ENCODE results near the gene FANCE.
"Not testable (repeated sequence)": the region's sequence is repeated elsewhere in the genome, so short reads cannot be mapped to it uniquely, and the experiment has no call there.

The FANCE gene

DNA sequence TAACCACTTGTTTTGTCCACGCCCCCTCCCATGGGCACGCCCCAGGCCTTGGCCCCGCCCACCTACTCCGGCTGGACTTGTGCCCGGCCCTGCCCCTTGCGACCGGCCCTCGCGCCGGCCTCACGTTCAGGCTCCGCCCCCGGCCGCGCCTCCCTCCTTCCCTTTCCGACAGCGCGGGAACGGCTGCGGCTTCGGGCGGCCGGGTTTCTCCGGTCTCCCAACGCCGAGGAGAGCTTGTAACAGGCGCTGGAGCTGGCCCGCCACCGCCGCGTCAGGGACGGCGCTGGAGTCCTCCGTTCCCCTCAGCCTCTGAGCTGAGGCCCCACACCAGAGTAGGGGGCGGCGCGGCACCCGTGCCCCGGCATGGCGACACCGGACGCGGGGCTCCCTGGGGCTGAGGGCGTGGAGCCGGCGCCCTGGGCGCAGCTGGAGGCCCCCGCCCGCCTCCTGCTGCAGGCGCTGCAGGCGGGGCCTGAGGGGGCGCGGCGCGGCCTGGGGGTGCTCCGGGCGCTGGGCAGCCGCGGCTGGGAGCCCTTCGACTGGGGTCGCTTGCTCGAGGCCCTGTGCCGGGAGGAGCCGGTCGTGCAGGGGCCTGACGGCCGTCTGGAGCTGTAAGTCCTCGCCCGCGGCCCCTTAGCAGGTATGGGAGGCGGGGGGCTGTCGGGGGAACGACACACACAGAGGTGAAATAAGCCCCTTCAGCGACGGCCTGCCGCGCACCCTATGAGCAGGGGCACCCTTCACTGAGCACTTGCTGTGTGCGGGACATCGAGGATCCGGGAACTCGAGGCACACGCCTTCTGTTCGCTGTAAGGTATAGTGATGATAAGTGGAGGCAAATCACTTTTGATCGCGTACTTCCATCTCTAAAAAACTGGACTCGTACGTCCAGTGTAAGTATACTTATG, at the start of gene FANCE:
TSS of gene FANCE (plus strand) at position 156 of the 908 bp plus-strand sequence. CDS start at position 364, 208 bp downstream.
- DNase-seq = peak; percentile 54

- DNase-seq = no peak
Measured at GRCh38 chr6:35402856-35403191, 49.3 kb upstream of the FANCE start.

- no peak for DNase-seq
Measured at GRCh38 chr6:35403544-35404442, 48.3 kb upstream of the FANCE start.

- no peak for DNase-seq
Measured at GRCh38 chr6:35406711-35407485, 45.2 kb upstream of the FANCE start.

DNA sequence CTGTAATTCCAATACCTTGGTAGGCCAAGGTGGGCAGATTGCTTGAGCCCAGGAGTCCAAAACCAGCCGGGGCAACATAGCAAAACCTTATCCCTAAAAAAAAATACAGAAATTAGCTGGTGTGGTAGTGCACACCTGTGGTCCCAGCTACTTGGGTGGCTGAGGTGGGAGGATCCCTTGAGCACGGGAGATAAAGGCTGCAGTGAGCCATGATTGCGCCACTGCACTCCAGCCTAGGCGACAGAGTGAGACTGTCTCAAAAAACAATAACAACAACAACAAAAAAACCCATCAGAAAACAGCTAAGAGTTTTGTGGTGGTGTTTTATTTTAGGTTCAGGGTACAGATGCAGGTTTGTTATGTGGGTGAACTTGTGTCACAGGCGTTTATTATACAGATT, 42.9 kb upstream of the FANCE start:
- no peak for DNase-seq

DNA sequence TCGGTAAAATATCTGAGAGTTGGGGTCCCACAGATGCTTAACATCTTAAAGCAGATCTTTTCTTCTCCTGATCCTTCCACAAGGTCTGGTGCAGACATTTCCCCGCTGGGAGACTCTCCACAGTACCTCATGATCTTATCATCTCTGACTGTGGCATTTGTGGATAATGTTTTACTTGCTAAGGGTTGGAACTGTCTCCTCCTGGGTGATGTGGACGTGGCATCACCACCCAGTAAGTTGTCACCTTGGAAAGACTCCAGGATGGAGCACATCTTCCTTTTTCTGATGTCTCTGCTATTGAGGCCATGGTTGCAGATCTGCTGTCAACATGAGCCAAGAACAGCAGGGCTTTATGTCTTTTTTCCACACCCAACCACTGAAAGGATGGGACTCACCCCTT, 42.0 kb upstream of the FANCE start:
- no peak for DNase-seq

DNA sequence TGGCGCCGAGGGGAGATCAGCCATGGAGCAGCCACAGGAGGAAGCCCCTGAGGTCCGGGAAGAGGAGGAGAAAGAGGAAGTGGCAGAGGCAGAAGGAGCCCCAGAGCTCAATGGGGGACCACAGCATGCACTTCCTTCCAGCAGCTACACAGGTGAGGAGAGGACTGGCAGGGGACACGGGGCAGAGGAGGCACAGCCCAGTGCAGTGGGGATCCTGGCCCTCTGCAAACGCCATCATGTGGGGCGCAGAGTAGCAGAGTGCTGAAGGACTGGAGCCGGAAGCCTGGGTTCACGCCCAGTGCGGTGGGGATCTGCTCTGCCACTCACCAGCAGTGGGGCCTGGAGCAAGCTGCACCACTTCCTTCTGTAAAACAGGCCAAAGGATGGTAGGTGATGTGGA, 41.1 kb upstream of the FANCE start:
- no peak for DNase-seq

DNA sequence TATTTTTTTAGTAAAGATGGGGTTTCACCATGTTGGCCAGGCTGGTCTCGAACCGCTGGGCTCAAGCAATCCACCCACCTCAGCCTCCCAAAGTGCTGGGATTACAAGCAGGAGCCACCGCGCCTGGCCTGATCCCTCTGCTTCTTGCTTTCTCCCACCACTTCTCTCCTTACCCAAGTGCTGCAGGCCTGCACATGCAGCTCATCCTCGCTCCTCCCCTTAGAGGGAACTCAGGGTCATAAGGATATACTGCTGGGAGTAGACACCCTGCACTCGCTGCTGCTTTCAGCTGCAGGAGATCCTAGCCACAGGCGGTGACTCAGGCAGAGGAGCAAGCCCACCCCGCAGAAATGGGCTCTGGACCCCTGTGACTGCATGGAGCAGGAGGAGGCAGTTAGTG, 40.0 kb upstream of the FANCE start:
- DNase-seq = no peak

GRCh38 chr6:35413911-35414310, 38.2 kb upstream of the FANCE start:
- no peak for DNase-seq

GRCh38 chr6:35415065-35415891, 36.9 kb upstream of the FANCE start:
- peak; percentile 13 for DNase-seq

GRCh38 chr6:35417979-35418661, 34.0 kb upstream of the FANCE start:
- DNase-seq = no peak

GRCh38 chr6:35419417-35419816, 32.7 kb upstream of the FANCE start:
- no peak for DNase-seq

DNA sequence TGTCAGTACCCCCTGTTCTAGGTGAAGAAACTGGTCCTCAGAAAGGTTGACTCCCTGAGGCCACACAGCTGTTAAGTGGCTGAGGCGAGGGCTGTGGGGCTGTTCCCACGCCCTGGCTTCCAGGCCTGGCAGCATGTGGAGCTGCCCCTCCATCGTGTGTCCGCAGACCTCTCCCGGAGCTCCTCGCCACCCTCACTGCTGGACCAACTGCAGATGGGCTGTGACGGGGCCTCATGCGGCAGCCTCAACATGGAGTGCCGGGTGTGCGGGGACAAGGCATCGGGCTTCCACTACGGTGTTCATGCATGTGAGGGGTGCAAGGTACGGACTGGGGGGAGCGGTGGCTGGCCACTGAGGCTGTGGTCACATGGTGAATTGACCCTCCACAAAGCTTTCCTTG, 32.2 kb upstream of the FANCE start:
- DNase-seq = no peak

GRCh38 chr6:35425284-35425683, 26.9 kb upstream of the FANCE start:
- no peak for DNase-seq

DNA sequence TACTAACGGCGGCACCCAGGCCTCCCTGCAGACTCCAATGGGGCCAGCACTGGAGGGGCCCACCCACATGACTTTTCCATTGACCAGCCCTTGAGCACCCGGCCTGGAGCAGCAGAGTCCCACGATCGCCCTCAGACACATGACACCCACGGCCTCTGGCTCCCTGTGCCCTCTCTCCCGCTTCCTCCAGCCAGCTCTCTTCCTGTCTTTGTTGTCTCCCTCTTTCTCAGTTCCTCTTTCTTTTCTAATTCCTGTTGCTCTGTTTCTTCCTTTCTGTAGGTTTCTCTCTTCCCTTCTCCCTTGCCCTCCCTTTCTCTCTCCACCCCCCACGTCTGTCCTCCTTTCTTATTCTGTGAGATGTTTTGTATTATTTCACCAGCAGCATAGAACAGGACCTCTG, 26.1 kb upstream of the FANCE start:
- DNase-seq = no peak

DNA sequence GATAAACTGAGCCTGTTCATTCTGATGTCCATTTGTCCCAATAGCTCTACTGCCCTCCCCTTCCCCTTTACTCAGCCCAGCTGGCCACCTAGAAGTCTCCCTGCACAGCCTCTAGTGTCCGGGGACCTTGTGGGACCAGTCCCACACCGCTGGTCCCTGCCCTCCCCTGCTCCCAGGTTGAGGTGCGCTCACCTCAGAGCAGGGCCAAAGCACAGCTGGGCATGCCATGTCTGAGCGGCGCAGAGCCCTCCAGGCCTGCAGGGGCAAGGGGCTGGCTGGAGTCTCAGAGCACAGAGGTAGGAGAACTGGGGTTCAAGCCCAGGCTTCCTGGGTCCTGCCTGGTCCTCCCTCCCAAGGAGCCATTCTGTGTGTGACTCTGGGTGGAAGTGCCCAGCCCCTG, 24.7 kb upstream of the FANCE start:
- no peak for DNase-seq

DNA sequence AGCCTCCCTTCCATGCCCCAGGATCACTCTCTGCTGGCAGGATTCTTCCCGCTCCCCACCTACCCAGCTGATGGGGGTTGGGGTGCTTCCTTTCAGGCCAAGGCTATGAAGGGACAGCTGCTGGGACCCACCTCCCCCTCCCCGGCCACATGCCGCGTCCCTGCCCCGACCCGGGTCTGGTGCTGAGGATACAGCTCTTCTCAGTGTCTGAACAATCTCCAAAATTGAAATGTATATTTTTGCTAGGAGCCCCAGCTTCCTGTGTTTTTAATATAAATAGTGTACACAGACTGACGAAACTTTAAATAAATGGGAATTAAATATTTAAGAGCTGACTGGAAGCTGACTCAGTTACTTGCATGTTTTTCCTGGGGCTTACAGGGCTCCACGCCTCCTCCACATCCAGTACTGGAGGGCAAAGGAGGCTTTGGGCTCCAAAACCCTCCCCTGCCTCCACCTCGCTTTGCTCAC, 24.3 kb upstream of the FANCE start:
- DNase-seq = no peak

GRCh38 chr6:35428421-35429149, 23.6 kb upstream of the FANCE start:
- DNase-seq = no peak

GRCh38 chr6:35429463-35429862, 22.7 kb upstream of the FANCE start:
- DNase-seq = no peak

DNA sequence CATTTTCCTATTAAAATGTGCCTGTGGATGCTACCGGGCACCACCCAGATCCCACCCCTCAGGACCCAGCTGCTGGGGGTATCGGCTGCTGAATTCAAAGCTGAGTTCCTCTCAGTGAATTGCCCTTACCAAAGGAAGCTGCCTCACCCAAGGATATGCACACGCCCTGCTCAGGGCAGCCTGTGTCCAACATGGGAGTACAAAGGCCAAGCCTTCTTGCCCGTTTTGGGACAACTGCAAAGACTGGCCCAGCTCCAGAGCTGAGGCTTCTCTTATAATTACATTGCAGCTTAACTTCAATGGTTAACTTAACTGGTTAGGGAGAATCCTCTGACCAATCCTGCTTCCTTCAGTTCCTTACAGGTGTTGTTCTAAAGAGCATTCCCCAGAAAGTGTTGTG, 19.8 kb upstream of the FANCE start:
- no peak for DNase-seq

DNA sequence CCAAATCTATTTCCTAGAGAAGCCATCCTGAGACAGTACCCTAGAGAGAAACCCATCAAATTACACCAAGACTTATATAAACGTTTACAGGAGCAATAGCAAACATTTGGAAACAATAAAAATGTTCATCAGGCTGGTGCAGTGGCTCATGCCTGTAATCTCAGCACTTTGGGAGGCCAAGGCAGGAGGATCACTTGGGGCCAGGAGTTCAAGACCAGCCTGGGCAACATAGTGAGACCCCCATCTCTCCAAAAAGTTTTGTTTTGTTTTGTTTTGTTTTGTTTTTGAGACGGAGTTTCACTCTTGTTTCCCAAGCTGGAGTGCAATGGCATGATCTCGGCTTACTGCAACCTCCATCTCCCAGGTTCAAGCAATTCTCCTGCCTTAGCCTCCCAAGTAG, 19.4 kb upstream of the FANCE start:
- DNase-seq = not testable (repeated sequence)
